GM12873 (cell line): Measurements from ENCODE around the gene DVL1.

ENCODE experiments used
- TF ChIP-seq, protein P1 (sequence below): IDR thresholded peaks from 2 replicates; pipeline ENCODE4 v1.5.1; 2012; ENCODE audit warnings: low read depth, mild to moderate bottlenecking, moderate library complexity, low read length, control low read depth; ENCODE audit not compliant: insufficient read depth; ENCODE audit errors: missing control alignments

DVL1 gene

DNA sequence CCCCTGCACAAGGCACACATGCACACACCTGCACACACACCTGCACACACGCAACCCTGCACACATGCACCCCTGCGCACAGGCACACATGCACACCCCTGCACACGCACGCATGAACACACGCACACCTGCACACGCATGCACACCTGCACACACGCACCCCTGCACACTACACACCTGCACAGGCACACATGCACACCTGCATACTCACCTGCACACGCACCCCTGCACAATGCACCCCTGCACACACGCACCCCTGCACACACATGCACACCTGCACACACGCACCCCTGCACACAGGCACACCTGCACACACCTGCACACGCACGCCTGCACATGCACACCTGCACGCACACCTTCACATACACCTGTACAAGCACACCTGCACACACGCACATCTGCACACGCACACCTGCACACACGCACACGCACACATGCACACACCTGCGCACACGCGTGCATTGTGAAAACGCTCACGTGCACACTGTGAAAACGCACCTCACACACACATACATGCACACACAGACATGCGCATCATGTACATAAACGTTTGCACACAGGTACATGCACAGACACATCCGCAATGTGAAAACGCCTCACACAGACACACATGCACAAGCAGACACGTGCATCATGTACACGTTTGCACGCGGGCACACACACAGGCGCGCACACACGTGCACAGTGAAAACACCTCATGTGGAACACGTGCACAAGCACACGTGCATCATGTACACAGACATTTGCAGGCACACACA lies 8.2 kb downstream of the DVL1 start:
- TF ChIP-seq, protein P1, sequence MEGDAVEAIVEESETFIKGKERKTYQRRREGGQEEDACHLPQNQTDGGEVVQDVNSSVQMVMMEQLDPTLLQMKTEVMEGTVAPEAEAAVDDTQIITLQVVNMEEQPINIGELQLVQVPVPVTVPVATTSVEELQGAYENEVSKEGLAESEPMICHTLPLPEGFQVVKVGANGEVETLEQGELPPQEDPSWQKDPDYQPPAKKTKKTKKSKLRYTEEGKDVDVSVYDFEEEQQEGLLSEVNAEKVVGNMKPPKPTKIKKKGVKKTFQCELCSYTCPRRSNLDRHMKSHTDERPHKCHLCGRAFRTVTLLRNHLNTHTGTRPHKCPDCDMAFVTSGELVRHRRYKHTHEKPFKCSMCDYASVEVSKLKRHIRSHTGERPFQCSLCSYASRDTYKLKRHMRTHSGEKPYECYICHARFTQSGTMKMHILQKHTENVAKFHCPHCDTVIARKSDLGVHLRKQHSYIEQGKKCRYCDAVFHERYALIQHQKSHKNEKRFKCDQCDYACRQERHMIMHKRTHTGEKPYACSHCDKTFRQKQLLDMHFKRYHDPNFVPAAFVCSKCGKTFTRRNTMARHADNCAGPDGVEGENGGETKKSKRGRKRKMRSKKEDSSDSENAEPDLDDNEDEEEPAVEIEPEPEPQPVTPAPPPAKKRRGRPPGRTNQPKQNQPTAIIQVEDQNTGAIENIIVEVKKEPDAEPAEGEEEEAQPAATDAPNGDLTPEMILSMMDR, result no peak

DNA sequence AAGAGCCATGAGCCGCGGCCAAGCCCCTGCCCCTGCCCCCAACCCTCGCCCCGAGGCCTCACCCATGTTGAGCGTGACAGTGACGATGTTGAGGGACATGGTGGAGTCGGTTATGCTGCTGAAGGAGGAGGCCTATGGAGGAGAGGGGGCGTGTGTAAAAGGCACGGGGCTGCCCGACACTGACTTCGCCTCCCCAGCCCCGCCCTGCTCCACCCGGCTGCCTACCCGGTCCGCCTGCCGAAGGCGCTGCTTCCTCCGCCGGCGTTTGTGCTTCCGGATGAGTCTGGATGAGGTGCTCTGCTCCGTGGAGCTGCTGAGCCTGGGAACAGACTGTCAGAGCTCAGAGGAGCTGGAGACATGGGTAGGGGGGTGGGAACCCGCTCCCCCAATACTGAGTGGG lies 9.0 kb downstream of the DVL1 start:
- TF ChIP-seq, protein P1, result no peak

GRCh38 chr1:1338278-1338677 lies 10.9 kb downstream of the DVL1 start:
- TF ChIP-seq, protein P1, result no peak

DNA sequence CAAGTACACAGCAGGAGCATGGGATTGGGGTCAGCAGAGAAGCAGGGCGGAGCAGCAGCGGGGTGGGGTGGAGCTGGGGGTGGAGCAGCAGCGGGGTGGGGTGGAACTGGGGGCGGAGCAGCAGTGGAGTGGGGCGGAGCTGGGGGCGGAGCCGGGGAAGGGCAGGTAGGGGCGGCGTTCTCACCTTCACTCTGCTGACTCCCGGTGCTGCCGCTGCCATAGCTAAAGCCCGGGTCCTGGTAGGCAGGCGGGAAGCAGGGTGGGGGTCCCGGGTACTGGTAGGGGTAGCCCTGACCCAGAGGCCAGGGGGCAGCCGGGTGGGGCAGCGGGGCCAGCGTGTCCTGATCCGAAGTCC lies 11.4 kb downstream of the DVL1 start:
- TF ChIP-seq, protein P1, result no peak

GRCh38 chr1:1336931-1337792 lies 12.1 kb downstream of the DVL1 start:
- TF ChIP-seq, protein P1, result no peak

- TF ChIP-seq, protein P1, result no peak
These were observed 12.8 kb downstream of the DVL1 start for GRCh38 chr1:1336446-1336845.

- TF ChIP-seq, protein P1, result no peak
These were observed 13.4 kb downstream of the DVL1 start for GRCh38 chr1:1335792-1336248.
